Measurements from ENCODE around the gene TMEM95. TPM values are rescaled to one million over a fixed set of nuclear protein-coding genes. Genes with fewer than 3 reads are reported as not detected.

Gene TMEM95
- polyA plus RNA-seq, 1 donor (not counting 4 experiments of a cell fraction or from before 2014, with no cell fraction given) = not detected

GRCh38 chr17:7384489-7385081 is 29.6 kb downstream of the TMEM95 start:
- Histone ChIP-seq H3K9ac (ENCODE audit: control insufficient read depth, extremely low read depth, insufficient read depth, low read length) (no peak overlapping the region), H3K27me3 (ENCODE audit: control insufficient read depth, extremely low read depth, insufficient read depth, low read length) (no peaks in the 10 kb centered on the region), H3K4me2 (ENCODE audit: control insufficient read depth, extremely low read depth, insufficient read depth, low read depth, low read length) (no peak overlapping the region), H3K79me2 (ENCODE audit: control insufficient read depth, insufficient read depth, low read length) (peaks cover 7% of the 10 kb centered on the region), H3K9me3 (ENCODE audit: control insufficient read depth, low read depth, low read length) (no peaks in the 10 kb centered on the region), H3K36me3 (ENCODE audit: control insufficient read depth in 2 of 2, extremely low read depth in 1 of 2, insufficient read depth in 2 of 2, low read length in 2 of 2) (peaks cover 17 to 33% of the 10 kb centered on the region in 2 experiments), H3K4me3 (ENCODE audit: control insufficient read depth in 2 of 3, extremely low read depth in 1 of 3, insufficient read depth in 2 of 3, low read depth in 1 of 3, low read length in 3 of 3) (no peak overlapping the region), H3K9me1 (ENCODE audit: control insufficient read depth, extremely low read depth, insufficient read depth, low read length) (no peaks in the 10 kb centered on the region), H4K20me1 (ENCODE audit: control insufficient read depth, extremely low read depth, insufficient read depth, low read length) (peaks cover 3% of the 10 kb centered on the region), H3K4me1 (ENCODE audit: control insufficient read depth, extremely low read depth, insufficient read depth, low read length) (peaks cover 14% of the 10 kb centered on the region), H3K27ac (ENCODE audit: control insufficient read depth, insufficient read depth, low read length) (no peak overlapping the region), H2AFZ (ENCODE audit: control insufficient read depth, low read length) (no peak overlapping the region)
- no peak for FAIRE-seq
- no peak for DNase-seq (ENCODE audit: low read depth, low spot score)
- TF ChIP-seq CTCF (optimal IDR thresholded peaks at IDR 0.05 in 1 of 3, IDR thresholded peaks at IDR 0.05 in 1 of 3, conservative IDR thresholded peaks at IDR 0.05 in 1 of 3; ENCODE audit: extremely low read depth in 1 of 3, insufficient read depth in 2 of 3, low read length in 3 of 3) (no peak), EZH2 (IDR thresholded peaks at IDR 0.05; ENCODE audit: low read length) (no peak)
- dilution Hi-C loops (cut with MboI; ENCODE audit: extremely low pct_ligation_motif_present, low sequenced_read_pairs) = no loop called here

GRCh38 chr17:7388856-7389255 is 33.9 kb downstream of the TMEM95 start:
- FAIRE-seq = no peak
- TF ChIP-seq EZH2 (IDR thresholded peaks at IDR 0.05; ENCODE audit: low read length) (no peak), CTCF (optimal IDR thresholded peaks at IDR 0.05 in 1 of 3, IDR thresholded peaks at IDR 0.05 in 1 of 3, conservative IDR thresholded peaks at IDR 0.05 in 1 of 3; ENCODE audit: extremely low read depth in 1 of 3, insufficient read depth in 2 of 3, low read length in 3 of 3) (no peak)
- H3K4me3 ChIP-seq (ENCODE audit: control insufficient read depth in 2 of 3, extremely low read depth in 1 of 3, insufficient read depth in 2 of 3, low read depth in 1 of 3, low read length in 3 of 3) = no peak overlapping the region

More at GRCh38 chr17:7388856-7389255, 33.9 kb downstream of the TMEM95 start:
- peaks cover 44 to 49% of the 10 kb centered on the region in 2 experiments for H3K36me3 ChIP-seq (ENCODE audit: control insufficient read depth in 2 of 2, extremely low read depth in 1 of 2, insufficient read depth in 2 of 2, low read length in 2 of 2)
- H3K4me2 ChIP-seq (ENCODE audit: control insufficient read depth, extremely low read depth, insufficient read depth, low read depth, low read length) = no peak overlapping the region
- no peak for DNase-seq (ENCODE audit: low read depth, low spot score)
- no peak overlapping the region for H3K27ac ChIP-seq (ENCODE audit: control insufficient read depth, insufficient read depth, low read length)
- peaks cover 25% of the 10 kb centered on the region for H3K79me2 ChIP-seq (ENCODE audit: control insufficient read depth, insufficient read depth, low read length)
- H3K4me1 ChIP-seq (ENCODE audit: control insufficient read depth, extremely low read depth, insufficient read depth, low read length) = peaks cover 7% of the 10 kb centered on the region
- H3K27me3 ChIP-seq (ENCODE audit: control insufficient read depth, extremely low read depth, insufficient read depth, low read length) = no peaks in the 10 kb centered on the region
- no peaks in the 10 kb centered on the region for H3K9me1 ChIP-seq (ENCODE audit: control insufficient read depth, extremely low read depth, insufficient read depth, low read length)
- no peak overlapping the region for H2AFZ ChIP-seq (ENCODE audit: control insufficient read depth, low read length)
- dilution Hi-C loops (cut with MboI; ENCODE audit: extremely low pct_ligation_motif_present, low sequenced_read_pairs) = no loop called here
- H3K9ac ChIP-seq (ENCODE audit: control insufficient read depth, extremely low read depth, insufficient read depth, low read length) = no peak overlapping the region
- H4K20me1 ChIP-seq (ENCODE audit: control insufficient read depth, extremely low read depth, insufficient read depth, low read length) = peaks cover 3% of the 10 kb centered on the region
- no peaks in the 10 kb centered on the region for H3K9me3 ChIP-seq (ENCODE audit: control insufficient read depth, low read depth, low read length)

All from keratinocyte (primary cell).